ENCODE results near the gene ZBTB16. TPM values are rescaled to one million over a fixed set of nuclear protein-coding genes. Genes with fewer than 3 reads are reported as not detected.

ZBTB16 gene
- total and polyA plus RNA-seq, 2 donors (not counting 3 experiments of a cell fraction or from before 2014, with no cell fraction given), result 9.8 to 20.3 TPM

- dilution Hi-C loops (cut with MboI; ENCODE audit: extremely low pct_ligation_motif_present, low sequenced_read_pairs), result no loop called here
- H3K4me3 ChIP-seq (replicated peaks in 1 of 3; ENCODE audit: insufficient read depth in 1 of 3, low read depth in 1 of 3, low read length in 3 of 3), result no peak overlapping the region
- H3K9me1 ChIP-seq (replicated peaks; ENCODE audit: control insufficient read depth, extremely low read depth, insufficient read depth, low read length), result no peaks in the 10 kb centered on the region
- ChIA-PET CTCF (interaction anchor here (1.2 to 7.5 kb wide), 11 partner anchors 19 to 286 kb away, joined by 3 to 64 read pairs (median 17); partner anchors contain the start of gene ZBTB16), POLR2A (interaction anchor here (0.7 kb wide), 1 partner anchor 15 kb away, joined by 9 read pairs; no protein-coding TSS in a partner anchor)
- no peaks in the 10 kb centered on the region for H4K20me1 ChIP-seq (replicated peaks; ENCODE audit: control insufficient read depth, extremely low read depth, insufficient read depth, low read length)
- peaks cover 0 to 5% of the 10 kb centered on the region in 2 experiments for H3K36me3 ChIP-seq (ENCODE audit: control insufficient read depth in 2 of 2, extremely low read depth in 1 of 2, insufficient read depth in 2 of 2, low read length in 2 of 2)
- FAIRE-seq (no peak), DNase-seq (ENCODE audit: low read depth, low spot score) (no peak)
- H3K9ac ChIP-seq (replicated peaks; ENCODE audit: extremely low read depth, insufficient read depth, low read length), result no peak overlapping the region
- intact Hi-C loops (cut with micrococcal nuclease), result loop anchor here (5.0 kb wide), 1 partner anchor 284 kb away; no protein-coding TSS in a partner anchor
- no peak overlapping the region for H3K27ac ChIP-seq (ENCODE audit: insufficient read depth, low read depth, low read length)
- no peak overlapping the region for H2AFZ ChIP-seq (ENCODE audit: low read depth, low read length)
- H3K79me2 ChIP-seq (ENCODE audit: control insufficient read depth, insufficient read depth, low read length), result no peaks in the 10 kb centered on the region
- no peak overlapping the region for H3K4me2 ChIP-seq (ENCODE audit: insufficient read depth, low read length)
- no TSS peak for BruUV-seq (replicated peaks)
- TF ChIP-seq MAX (IDR thresholded peaks at IDR 0.05; ENCODE audit: insufficient read depth, insufficient read length) (no peak), MYC (IDR thresholded peaks at IDR 0.05; ENCODE audit: low read depth, low read length) (no peak), POLR2AphosphoS5 (IDR thresholded peaks at IDR 0.05; ENCODE audit: insufficient read depth, low read depth, low read length) (no peak), POLR2A (IDR thresholded peaks at IDR 0.05; ENCODE audit: low read depth, low read length) (no peak), JUN (IDR thresholded peaks at IDR 0.05; ENCODE audit: borderline replicate concordance, insufficient read depth, insufficient read length, low read depth) (no peak), EZH2 (IDR thresholded peaks at IDR 0.05; ENCODE audit: borderline replicate concordance, low read depth, low read length, severe bottlenecking) (no peak), CTCF (IDR thresholded peaks at IDR 0.05; ENCODE audit: extremely low read depth in 1 of 2, insufficient read depth in 1 of 2, low read depth in 1 of 2, low read length in 2 of 2) (no peak), FOS (IDR thresholded peaks at IDR 0.05; ENCODE audit: borderline replicate concordance, insufficient read depth, low read length) (no peak), GATA2 (IDR thresholded peaks at IDR 0.05; ENCODE audit: insufficient read depth, insufficient read length, low read depth, low read length) (no peak)
- no peaks in the 10 kb centered on the region for H3K27me3 ChIP-seq (ENCODE audit: control insufficient read depth in 2 of 2, insufficient read depth in 2 of 2, low read length in 2 of 2)
- no peaks in the 10 kb centered on the region for H3K9me3 ChIP-seq (replicated peaks; ENCODE audit: control insufficient read depth, insufficient read depth, low read length)
- H3K4me1 ChIP-seq (ENCODE audit: control insufficient read depth, extremely low read depth, insufficient read depth, low read length), result peaks cover 31% of the 10 kb centered on the region
Observed at GRCh38 chr11:114181752-114182151, 122.2 kb downstream of the ZBTB16 start.

All from endothelial cell of umbilical vein (primary cell).